Measurements from ENCODE around the gene GPLD1. TPM values are rescaled to one million over a fixed set of nuclear protein-coding genes. Genes with fewer than 3 reads are reported as not detected.
A peak's percentile ranks its signal among the peaks of the same experiment; 100 is the strongest.

GPLD1 gene
- total and polyA plus RNA-seq, 2 experiments from 2014 or later = 2.8 to 5.0 TPM

DNA sequence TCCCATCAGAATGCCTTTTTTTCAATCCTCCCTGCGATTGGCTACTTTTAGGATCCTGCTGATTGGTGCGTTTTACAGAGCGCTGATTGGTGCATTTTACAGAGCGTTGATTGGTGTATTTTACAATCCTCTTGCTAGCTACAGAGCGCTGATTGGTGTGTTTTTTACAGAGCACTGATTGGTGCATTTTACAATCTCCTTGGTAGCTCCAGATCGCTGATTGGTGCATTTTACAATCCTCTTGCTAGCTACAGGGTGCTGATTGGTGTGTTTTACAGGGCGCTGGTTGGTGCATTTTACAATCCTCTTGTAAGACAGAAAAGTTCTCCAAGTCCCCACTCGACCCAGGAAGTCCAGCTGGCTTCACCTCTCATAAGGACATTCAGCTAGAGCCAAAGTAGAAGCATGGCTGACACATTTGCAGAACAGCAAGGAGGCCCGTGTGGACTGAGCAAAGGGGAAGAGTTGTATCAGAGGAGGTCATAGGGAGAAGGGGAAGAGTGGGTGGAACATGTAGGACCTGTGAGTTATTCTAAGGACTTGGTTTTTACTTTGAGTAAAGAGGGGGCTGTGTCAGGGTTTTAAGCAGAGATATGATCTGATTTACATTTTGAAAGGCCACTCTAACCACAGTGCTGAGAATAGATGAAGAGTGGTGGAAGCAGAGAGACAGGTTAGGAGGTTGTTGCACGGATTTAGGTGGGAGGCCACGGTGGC, 8.0 kb upstream of the GPLD1 start:
- TF ChIP-seq, protein P1, sequence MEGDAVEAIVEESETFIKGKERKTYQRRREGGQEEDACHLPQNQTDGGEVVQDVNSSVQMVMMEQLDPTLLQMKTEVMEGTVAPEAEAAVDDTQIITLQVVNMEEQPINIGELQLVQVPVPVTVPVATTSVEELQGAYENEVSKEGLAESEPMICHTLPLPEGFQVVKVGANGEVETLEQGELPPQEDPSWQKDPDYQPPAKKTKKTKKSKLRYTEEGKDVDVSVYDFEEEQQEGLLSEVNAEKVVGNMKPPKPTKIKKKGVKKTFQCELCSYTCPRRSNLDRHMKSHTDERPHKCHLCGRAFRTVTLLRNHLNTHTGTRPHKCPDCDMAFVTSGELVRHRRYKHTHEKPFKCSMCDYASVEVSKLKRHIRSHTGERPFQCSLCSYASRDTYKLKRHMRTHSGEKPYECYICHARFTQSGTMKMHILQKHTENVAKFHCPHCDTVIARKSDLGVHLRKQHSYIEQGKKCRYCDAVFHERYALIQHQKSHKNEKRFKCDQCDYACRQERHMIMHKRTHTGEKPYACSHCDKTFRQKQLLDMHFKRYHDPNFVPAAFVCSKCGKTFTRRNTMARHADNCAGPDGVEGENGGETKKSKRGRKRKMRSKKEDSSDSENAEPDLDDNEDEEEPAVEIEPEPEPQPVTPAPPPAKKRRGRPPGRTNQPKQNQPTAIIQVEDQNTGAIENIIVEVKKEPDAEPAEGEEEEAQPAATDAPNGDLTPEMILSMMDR (IDR thresholded peaks at IDR 0.05; ENCODE audit: poor library complexity) = no peak
- TF ChIP-seq EZH2 (IDR thresholded peaks at IDR 0.05; ENCODE audit: borderline replicate concordance) = no peak
- H3K4me1 ChIP-seq (ENCODE audit: insufficient read depth) = peaks cover 5% of the 10 kb centered on the region
- H3K9me2 ChIP-seq (replicated peaks; ENCODE audit: insufficient read depth) = no peaks in the 10 kb centered on the region
- H3K4me3 ChIP-seq = no peak overlapping the region
- no peaks in the 10 kb centered on the region for H3K27me3 ChIP-seq
- 90% methylated on average over 11 of the region's 11 CpGs for WGBS (ENCODE audit: low lambda C conversion rate, missing lambda C conversion rate)
- no peaks in the 10 kb centered on the region for H3K9me3 ChIP-seq (ENCODE audit: low read depth)
- peaks cover 2% of the 10 kb centered on the region for H3K79me2 ChIP-seq
- no peak for DNase-seq (ENCODE audit: low spot score)
- H2AFZ ChIP-seq = no peak overlapping the region
- H3K36me3 ChIP-seq (replicated peaks; ENCODE audit: insufficient read depth, low read depth) = no peaks in the 10 kb centered on the region
- no peak overlapping the region for H3K27ac ChIP-seq
- no peak overlapping the region for H3K4me2 ChIP-seq
- no peaks in the 10 kb centered on the region for H4K20me1 ChIP-seq (ENCODE audit: insufficient read depth, poor library complexity, severe bottlenecking)

DNA sequence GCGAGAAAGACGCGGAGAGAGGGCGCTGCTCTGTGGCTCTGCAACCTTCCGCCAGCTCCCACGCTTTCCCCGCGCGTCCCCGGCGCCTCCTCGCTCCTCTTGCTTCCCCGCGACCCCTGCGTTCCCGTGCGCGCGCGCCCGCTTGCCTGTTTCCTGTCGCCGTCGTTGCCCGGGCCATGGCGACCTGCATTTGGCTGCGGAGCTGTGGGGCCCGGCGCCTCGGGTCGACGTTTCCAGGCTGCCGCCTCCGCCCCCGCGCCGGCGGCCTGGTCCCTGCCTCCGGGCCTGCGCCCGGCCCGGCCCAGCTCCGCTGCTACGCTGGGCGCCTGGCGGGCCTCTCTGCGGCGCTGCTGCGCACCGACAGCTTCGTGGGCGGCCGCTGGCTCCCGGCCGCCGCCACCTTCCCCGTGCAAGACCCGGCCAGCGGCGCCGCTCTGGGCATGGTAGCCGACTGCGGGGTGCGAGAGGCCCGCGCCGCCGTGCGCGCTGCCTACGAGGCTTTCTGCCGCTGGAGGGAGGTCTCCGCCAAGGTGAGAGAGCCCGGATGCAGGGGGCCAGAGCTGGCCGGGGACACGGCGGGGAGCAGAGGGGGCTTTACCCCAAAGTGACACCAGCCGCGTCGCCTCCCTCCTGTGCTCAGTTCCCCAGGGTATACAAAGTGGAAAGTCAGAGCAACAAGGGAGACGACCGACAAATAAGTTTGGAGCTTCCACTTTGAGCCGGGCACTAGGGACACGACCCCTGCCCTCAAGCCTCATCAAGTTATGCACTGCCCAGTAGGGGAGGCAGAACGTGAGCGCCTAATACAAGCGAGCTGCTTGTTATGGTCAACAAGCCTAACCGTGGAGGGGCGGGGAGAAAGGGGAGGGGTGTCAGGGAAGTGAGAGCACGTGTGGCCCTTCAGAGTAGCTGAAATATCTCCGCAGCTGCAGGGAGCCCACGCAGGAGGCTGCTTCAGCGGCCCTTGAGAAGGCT, 5.7 kb upstream of the GPLD1 start, which contains the start of gene ALDH5A1:
Gene ALDH5A1 (plus strand): TSS at position 149 of the 975 bp plus-strand sequence. CDS start 28 bp downstream, at position 177.
- Histone ChIP-seq H2AFZ (peak within 1 kb of the TSS; percentile 99), H3K4me2 (peak within 1 kb of the TSS; percentile 95), H3K27me3 (no peaks in the 10 kb centered on the region), H3K9me2 (replicated peaks; ENCODE audit: insufficient read depth) (no peaks in the 10 kb centered on the region), H3K36me3 (replicated peaks; ENCODE audit: insufficient read depth, low read depth) (no peaks in the 10 kb centered on the region), H3K79me2 (peaks cover 2% of the 10 kb centered on the region), H3K4me1 (ENCODE audit: insufficient read depth) (peaks cover 5% of the 10 kb centered on the region), H4K20me1 (ENCODE audit: insufficient read depth, poor library complexity, severe bottlenecking) (no peaks in the 10 kb centered on the region), H3K4me3 (peak within 1 kb of the TSS; percentile 76), H3K9me3 (ENCODE audit: low read depth) (no peaks in the 10 kb centered on the region), H3K27ac (peak within 1 kb of the TSS; percentile 65)
- TF ChIP-seq, protein P1 (IDR thresholded peaks at IDR 0.05; ENCODE audit: poor library complexity) = peak; percentile 37
- TF ChIP-seq EZH2phosphoT487 (IDR thresholded peaks at IDR 0.05; ENCODE audit: low read depth, severe bottlenecking, unreplicated experiment) = no peak
- peak; percentile 86 for DNase-seq (ENCODE audit: low spot score)
- WGBS (ENCODE audit: low lambda C conversion rate, missing lambda C conversion rate) = 1% methylated on average over 87 of the region's 93 CpGs

DNA sequence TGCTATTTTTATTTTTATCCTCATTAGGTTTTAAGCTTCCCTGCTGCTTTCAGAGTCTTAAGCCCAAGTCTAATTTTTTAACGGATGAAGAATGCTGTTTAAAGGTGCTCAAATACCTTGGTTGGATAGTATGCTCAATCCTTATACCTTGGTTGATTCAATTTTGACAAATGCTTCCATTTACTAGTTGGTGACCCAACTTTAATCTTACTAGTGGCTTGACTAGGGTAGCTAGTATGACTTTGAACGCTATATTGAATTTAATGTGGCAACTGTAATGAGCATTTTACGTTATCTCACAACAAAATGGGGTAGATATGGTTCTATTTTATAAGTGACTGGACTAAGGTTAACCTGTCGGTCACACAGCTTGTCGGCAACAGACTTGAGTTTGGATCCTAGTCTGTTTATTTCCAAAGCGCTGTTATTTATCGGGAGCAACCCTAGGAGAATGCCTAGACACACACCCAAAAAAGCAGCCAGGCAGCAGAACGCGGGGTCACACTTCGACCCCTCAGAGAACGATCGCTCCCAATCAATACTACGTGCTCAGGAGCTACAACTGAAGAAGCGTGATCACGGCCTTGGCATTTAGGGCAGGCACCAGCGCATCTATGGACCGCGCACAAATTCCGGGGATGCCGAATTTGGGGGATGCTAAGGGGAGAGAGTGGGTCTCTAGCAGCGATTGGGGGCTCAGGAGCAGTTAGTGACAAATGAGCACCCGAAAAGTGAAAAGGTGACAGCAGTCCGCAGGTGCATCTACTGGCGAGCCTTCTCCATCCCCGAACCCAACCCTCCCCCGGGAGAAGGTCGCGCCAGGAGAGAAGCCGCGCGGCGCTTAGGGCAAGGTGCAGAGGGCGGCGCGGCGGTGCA, 4.8 kb upstream of the GPLD1 start:
- TF ChIP-seq, protein P1 (IDR thresholded peaks at IDR 0.05; ENCODE audit: poor library complexity) = no peak
- no peak for TF ChIP-seq EZH2phosphoT487 (IDR thresholded peaks at IDR 0.05; ENCODE audit: low read depth, severe bottlenecking, unreplicated experiment)
- no peak for TF ChIP-seq EZH2 (IDR thresholded peaks at IDR 0.05; ENCODE audit: borderline replicate concordance)
- WGBS (ENCODE audit: low lambda C conversion rate, missing lambda C conversion rate) = 22% methylated on average over 36 of the region's 36 CpGs
- Histone ChIP-seq H3K9me2 (replicated peaks; ENCODE audit: insufficient read depth) (no peaks in the 10 kb centered on the region), H3K4me3 (peak overlapping the region; percentile 76), H3K27ac (no peak overlapping the region), H3K4me2 (peak overlapping the region; percentile 95), H4K20me1 (ENCODE audit: insufficient read depth, poor library complexity, severe bottlenecking) (no peaks in the 10 kb centered on the region), H3K36me3 (replicated peaks; ENCODE audit: insufficient read depth, low read depth) (no peaks in the 10 kb centered on the region), H3K79me2 (peaks cover 2% of the 10 kb centered on the region), H3K4me1 (ENCODE audit: insufficient read depth) (peaks cover 5% of the 10 kb centered on the region), H2AFZ (peak overlapping the region; percentile 99), H3K27me3 (no peaks in the 10 kb centered on the region), H3K9me3 (ENCODE audit: low read depth) (no peaks in the 10 kb centered on the region)
- DNase-seq (ENCODE audit: low spot score) = no peak
